Measurements from ENCODE around the gene KCNK1.

KCNK1 gene

DNA sequence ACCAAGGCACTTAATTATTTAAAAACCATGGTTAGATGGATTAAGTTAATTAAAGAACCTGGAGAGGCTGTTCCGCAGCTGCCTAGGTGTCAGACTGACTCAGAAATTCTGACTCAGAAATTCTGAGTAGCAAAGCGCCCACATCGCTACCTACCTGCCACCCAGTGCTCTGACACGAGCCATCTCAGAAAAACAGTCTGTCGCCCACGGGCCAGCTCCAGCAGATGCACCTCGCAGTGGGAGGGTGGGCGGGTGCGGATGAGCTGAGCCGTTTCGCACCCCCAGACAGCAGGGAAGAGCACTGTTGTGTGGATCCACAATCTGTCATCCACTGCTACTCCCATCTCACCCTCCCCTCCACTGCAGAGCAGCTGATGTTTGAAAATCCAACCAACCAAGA lies 13.5 kb downstream of the KCNK1 start:
- H3K4me3 ChIP-seq (ENCODE audit: low read length): no peak overlapping the region
- TF ChIP-seq, protein P1, sequence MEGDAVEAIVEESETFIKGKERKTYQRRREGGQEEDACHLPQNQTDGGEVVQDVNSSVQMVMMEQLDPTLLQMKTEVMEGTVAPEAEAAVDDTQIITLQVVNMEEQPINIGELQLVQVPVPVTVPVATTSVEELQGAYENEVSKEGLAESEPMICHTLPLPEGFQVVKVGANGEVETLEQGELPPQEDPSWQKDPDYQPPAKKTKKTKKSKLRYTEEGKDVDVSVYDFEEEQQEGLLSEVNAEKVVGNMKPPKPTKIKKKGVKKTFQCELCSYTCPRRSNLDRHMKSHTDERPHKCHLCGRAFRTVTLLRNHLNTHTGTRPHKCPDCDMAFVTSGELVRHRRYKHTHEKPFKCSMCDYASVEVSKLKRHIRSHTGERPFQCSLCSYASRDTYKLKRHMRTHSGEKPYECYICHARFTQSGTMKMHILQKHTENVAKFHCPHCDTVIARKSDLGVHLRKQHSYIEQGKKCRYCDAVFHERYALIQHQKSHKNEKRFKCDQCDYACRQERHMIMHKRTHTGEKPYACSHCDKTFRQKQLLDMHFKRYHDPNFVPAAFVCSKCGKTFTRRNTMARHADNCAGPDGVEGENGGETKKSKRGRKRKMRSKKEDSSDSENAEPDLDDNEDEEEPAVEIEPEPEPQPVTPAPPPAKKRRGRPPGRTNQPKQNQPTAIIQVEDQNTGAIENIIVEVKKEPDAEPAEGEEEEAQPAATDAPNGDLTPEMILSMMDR (conservative IDR thresholded peaks at IDR 0.05; ENCODE audit: low read depth, low read length): no peak
- no peak for DNase-seq (ENCODE audit: low read depth)

DNA sequence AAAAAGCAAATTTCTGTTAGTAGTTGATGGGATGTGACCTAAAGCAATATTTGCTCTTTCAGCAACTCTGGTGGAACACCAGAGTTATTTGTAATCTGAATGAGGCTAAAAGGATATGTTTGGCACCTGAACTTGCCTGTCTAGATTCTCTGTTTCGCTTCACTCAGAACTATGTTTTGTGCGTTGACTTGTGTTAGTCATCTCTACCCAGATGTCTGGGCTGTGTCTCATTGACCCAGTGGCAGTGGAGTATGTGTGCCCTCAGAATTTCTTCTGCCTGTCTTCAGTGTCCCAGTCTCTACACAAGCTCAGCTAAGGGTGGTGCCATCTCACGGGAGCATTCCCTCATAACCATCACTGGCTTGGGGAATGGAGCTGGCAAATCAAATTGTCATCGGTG lies 13.9 kb downstream of the KCNK1 start:
- TF ChIP-seq, protein P1 (conservative IDR thresholded peaks at IDR 0.05; ENCODE audit: low read depth, low read length): no peak
- no peak overlapping the region for H3K4me3 ChIP-seq (ENCODE audit: low read length)
- no peak for DNase-seq (ENCODE audit: low read depth)

DNA sequence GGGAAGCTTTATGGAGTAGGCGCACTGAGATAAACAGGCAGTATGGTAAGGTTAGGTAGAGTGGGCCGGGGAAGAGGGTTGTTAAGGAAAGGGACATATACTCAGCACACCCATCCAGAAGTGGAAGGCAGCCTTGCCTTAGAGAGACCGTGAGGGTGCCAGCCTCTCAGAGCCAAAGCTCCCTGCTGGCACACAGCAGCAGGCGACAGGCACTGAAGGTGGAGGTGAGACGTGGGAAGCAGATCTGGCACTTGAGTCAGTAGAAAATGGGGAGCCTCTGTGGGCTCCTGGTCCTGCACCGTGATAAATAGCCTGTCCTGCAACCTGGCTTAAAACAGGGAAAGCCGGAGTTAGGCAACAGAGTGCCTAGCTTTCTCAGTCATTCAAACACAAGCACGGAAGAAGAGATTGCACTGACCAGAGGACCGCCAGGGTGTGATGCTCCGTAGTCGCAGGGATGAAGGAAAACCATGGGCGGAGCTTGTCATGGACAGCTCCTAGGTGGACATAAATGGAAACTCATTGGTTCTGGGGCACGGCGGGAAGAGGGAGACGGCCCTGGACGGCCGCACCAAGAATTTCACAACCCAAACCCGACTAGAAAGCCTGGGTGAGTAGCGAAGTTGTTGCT lies 15.5 kb downstream of the KCNK1 start:
- TF ChIP-seq, protein P1 (conservative IDR thresholded peaks at IDR 0.05; ENCODE audit: low read depth, low read length): no peak
- no peak overlapping the region for H3K4me3 ChIP-seq (ENCODE audit: low read length)
- DNase-seq (ENCODE audit: low read depth): no peak

GRCh38 chr1:233631810-233632405 lies 18.0 kb downstream of the KCNK1 start:
- TF ChIP-seq, protein P1 (conservative IDR thresholded peaks at IDR 0.05; ENCODE audit: low read depth, low read length): no peak
- no peak overlapping the region for H3K4me3 ChIP-seq (ENCODE audit: low read length)
- DNase-seq (ENCODE audit: low read depth): no peak

- DNase-seq (ENCODE audit: low read depth): no peak
- TF ChIP-seq, protein P1 (conservative IDR thresholded peaks at IDR 0.05; ENCODE audit: low read depth, low read length): no peak
- no peak overlapping the region for H3K4me3 ChIP-seq (ENCODE audit: low read length)
Measured at GRCh38 chr1:233632436-233632835, 18.5 kb downstream of the KCNK1 start.

DNA sequence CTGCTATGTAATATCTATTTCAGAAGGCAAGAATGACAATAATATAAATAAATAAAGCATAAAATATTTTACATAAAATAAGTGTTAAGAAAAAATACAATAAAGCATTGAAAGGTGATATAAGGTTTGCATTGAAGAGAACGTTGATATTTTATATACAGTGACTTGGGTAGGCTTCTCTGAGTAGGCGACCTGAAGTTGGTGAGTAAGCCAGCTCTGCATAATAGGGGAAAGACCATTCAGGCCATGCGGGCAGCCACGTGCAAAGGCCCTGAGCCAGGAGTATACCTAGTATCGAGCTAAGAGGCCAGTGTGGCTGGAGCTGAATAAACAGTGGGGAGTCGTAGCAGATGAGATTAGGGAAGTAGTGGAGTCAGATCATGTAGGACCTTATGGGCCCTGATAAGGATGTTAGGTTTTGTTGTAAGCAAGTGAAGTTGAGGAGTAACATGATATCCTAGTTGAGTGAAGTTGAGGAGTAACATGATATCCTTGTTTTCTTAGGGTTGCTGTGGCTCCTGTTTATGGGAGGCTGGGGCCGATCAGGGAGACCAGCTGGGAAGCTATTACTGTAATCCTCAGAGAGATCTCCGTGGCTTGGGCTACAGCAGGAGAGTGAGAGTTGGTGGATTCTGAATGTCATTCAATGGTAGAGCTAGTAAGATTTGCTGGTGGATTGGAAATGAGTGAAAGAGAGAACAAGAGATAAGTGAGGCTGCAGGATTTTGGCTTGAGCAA lies 22.0 kb downstream of the KCNK1 start:
- DNase-seq (ENCODE audit: low read depth): no peak
- no peak overlapping the region for H3K4me3 ChIP-seq (ENCODE audit: low read length)
- TF ChIP-seq, protein P1 (conservative IDR thresholded peaks at IDR 0.05; ENCODE audit: low read depth, low read length): no peak

Measured in retinal pigment epithelial cell (primary cell).